CD1c-positive myeloid dendritic cell (primary cell): Measurements from ENCODE around the gene PHF23.

Experiments used
- DNase-seq: peaks from one replicate; pipeline ENCODE4 v3.0.0-alpha.2; 2016; ENCODE audit errors: extremely low spot score

PHF23 gene

GRCh38 chr17:7239091-7240027 is at the start of gene PHF23:
TSS of gene PHF23 (minus strand) at chr17:7239457. CDS start at chr17:7239279, 178 bp downstream.
- peak; percentile 99 for DNase-seq

- no peak for DNase-seq
These were observed 46.4 kb upstream of the PHF23 start for GRCh38 chr17:7285679-7286078.

DNA sequence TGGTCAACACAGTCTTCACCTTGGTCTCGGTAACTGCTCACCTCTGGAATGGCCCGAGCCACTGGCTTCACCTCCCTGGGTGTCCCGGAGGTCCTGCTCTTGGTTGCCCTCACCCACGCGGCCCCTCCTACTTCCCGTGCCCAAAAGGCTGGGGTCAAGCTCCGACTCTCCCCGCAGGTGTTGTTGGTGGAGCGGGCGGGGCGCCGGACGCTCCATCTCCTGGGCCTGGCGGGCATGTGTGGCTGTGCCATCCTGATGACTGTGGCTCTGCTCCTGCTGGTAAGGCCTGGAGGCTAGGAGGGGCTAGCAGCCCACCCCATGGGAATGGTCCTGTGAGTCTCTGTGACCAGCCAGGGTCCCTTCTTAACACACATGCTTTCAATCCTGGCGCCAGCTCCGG is 45.7 kb upstream of the PHF23 start:
- no peak for DNase-seq

GRCh38 chr17:7283471-7284216 is 44.4 kb upstream of the PHF23 start:
- DNase-seq = peak; percentile 63

DNA sequence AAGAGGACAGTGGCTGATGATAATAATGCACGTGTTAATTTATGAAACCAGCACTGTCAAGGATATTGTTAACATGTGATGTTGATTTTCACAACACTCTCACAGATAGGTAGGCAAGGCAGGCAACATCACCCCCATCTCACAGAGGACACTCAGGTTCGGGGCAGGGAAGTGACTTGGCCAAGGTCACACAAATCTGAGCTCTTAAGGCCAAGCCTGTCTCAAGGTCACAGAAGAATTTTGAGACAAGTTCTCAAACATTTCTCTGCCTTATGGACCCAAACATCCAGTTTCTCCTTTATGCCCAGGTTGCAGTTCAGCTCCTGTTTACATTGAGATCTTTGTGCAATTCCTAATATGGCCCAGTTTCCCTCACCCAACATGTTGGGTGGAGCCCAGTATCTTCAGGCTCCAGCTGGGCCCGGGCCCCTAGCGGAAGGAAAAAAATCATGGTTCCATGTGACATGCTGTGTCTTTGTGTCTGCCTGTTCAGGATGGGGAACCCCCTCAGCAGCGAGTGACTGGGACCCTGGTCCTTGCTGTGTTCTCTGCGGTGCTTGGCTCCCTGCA is 43.6 kb upstream of the PHF23 start:
- peak; percentile 17 for DNase-seq

DNA sequence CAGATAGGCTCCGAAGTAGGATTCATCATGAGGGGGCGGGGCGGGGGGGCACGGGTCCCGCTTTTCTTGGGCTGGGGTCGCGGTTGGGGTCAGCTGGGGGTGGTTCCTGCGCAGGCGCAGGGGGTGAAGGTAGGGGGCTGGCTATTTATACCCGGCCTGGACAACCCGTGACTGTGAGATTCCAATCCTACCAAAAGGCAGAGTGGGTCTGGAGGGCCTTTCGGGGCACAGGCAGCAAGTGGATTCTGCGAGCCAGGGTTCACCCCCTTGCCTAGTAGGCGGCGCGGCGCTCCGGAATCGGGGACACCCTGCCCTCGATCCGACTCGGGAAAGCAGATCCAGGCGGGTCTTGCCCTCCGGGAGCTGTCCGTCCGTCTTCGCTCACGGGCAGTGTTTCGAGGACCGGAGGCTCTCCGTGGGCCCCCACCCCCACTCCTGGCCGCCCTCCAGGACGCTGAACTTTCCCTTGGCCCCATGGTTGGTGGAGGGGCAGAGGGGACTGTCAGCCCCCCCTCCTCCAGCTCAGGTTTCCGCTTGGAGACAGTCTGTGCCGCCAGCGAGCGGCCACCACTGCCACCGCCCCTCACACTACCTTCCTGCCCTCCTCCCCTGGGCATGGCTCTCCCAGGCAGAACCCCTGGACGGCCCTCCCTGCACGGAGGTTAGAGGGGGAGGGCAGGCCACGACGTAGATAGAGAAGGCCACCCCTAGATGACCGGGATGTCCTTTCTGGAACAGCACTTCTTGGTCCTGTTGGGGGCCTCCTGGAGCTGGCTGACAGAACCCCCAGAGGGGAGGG is 42.9 kb upstream of the PHF23 start:
- no peak for DNase-seq

DNA sequence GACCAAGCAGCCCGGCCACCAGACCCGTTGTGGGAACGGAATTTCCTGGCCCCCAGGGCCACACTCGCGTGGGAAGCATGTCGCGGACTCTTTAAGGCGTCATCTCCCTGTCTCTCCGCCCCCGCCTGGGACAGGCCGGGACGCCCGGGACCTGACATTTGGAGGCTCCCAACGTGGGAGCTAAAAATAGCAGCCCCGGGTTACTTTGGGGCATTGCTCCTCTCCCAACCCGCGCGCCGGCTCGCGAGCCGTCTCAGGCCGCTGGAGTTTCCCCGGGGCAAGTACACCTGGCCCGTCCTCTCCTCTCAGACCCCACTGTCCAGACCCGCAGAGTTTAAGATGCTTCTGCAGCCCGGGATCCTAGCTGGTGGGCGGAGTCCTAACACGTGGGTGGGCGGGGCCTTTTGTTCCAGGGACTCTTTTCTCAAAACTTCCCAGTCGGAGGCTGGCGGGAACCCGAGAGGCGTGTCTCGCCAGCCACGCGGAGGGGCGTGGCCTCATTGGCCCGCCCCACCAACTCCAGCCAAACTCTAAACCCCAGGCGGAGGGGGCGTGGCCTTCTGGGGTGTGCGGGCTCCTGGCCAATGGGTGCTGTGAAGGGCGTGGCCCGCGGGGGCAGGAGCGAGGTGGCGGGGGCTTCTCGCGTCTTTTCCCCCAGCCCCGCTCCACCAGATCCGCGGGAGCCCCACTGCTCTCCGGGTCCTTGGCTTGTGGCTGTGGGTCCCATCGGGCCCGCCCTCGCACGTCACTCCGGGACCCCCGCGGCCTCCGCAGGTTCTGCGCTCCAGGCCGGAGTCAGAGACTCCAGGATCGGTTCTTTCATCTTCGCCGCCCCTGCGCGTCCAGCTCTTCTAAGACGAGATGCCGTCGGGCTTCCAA is 42.1 kb upstream of the PHF23 start, which contains the start of gene SLC2A4:
SLC2A4 (plus strand) TSS at position 645 of the 879 bp plus-strand sequence; CDS start at position 862, 217 bp downstream.
- DNase-seq = peak; percentile 94

GRCh38 chr17:7280519-7281073 is 41.3 kb upstream of the PHF23 start:
- DNase-seq = peak; percentile 84

DNA sequence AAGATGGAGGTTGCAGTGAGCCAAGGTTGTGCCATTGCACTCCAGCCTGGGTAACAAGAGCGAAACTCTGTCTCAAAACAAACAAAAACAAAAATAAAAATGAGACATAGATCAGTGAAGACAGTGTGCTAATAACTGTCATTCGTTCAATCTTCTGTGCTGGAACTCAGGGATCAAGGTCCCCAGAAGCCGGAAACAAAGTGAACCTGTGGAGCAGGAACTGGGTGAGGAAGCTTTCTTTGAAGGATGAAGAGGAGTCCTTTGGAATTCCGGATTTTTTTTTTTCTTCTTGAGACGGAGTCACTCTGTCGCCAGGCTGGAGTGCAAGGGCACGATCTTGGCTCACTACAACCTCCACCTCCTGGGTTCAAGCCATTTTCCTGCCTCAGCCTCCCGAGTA is 40.2 kb upstream of the PHF23 start:
- DNase-seq = no peak

GRCh38 chr17:7266784-7267183 is 27.5 kb upstream of the PHF23 start:
- no peak for DNase-seq

DNA sequence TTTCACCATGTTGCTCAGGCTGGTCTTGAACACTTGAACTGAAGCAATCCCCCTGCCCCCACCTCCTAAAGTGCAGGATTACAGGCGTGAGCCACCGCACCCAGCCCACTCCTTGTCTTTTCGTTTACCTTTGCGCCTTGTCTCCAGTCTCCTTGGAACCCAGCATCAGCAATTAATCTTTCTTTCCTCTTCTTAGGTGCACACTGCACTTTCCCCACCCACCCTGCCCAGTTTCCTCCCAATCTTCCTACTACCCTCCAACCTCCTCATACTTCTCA is 24.5 kb upstream of the PHF23 start:
- DNase-seq = no peak

DNA sequence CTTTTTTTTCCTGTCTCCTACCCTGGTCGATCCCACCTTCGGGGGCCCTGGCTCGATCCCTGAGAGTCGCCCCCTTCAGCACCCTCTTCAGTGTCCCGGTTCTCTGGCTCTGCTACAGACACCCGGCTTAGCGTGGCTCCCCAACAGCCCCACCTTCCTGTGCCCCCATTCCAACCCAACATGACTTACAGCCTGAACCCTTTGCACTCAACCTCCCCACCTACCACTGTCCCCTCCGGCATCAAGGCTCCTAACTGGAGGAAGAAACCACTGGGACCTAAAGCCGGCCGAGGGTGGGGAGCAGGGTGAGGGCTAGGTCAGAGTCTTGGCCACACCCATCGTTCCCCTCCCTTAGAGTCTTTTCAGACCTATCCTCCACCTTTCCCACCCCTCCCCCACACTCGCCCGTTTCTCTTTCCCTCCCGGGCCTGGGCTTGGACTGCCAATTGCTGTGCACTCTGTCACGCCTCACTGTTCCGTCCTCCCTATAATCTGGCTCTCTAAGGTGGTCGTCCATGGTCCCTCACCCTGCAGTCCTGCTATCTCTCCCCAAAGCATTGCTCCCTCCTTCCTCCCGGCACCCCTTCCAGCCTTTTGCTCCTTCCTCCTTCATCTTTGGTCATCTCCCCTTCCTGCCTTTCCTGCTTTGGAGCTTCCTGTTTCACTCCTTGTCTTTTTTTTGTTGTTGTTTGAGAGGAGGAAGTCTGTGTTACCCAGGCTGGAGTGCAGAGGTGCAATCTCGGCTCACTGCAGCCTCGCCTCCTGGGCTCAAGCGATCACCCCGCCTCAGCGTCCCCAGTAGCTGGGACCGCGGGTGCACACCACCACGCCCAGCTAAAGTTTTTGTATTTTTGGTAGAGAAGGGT is 23.9 kb upstream of the PHF23 start:
- DNase-seq = peak; percentile 45

DNA sequence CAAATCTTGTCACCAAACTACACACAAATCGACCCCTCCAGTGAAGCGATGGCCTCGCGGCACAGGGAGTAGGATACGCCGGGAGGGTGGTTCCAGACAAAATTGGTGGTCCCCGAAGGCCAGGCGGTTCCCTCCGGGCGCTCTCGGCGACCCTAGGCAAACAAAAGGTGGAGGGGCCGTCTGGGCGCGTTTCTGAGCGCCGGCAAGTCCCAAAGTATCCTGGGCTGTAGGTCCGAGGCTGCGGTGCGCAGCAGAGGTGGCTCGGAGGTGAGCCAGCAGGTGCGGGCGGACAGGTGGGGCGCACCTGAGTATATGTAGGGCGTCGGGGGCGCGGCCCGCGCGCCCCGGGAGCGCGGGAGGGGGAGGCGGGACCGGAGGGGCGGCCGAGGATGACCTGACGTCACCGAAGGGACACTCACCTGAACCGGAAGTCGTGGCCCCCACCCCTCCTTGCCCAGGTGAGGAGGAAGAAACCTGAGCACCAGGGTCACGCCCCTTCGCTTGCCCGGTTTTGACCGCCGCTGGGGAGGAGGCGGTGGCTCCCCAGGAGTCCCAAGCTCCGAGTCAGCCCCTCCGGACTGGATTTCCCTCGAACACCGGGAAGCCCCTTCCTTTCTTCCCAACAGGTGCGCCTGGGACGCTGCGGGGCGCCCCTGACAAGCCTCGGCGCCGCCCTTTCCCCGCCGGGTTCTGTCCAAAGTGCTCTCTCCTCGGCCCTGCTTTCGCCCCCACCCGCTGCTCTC is 23.1 kb upstream of the PHF23 start, which contains the start of gene CLDN7:
CLDN7 (minus strand) TSS at position 287 of the 743 bp plus-strand sequence. CDS start 435 bp downstream, outside the sequence.
- no peak for DNase-seq

DNA sequence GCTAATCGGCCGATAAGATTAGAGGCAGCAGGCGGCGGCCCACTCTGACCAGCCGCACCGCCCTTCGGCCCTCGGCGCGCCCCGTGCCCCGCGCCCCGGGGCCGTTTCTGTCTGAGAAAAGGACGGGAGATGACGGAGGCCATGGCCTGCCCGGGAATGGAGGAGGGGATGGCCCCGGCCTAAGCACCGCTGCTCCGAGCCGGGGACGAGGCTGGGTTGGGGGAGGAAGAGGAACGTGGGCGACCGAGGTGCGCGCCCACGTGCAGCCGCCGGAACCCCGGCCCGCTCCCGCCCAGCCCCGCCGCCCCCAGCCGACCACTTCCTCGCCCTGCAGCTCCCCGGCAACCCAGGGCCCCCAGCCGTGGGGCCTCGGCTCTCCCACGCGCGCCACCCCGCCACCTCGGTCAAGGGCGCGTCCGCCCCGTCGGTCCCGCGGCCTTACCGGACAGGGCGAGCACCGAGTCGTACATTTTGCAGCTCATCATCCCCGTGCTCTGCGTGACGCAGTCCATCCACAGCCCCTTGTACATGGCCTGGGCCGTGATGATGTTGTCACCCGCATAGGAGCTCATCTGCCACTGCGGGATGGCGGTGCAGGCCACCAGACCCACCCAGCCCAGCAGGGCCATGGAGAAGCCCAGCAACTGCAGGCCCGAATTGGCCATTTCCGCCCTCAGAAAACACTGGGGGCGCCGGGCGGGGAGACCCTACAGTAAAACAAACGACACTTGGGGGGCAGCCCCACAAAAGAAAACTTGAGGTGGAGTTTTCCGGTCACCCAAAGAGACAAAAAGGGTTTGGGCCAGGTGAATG is 22.3 kb upstream of the PHF23 start:
- no peak for DNase-seq

GRCh38 chr17:7260651-7261378 is 21.6 kb upstream of the PHF23 start:
- no peak for DNase-seq

GRCh38 chr17:7260151-7260550 is 20.9 kb upstream of the PHF23 start:
- no peak for DNase-seq

DNA sequence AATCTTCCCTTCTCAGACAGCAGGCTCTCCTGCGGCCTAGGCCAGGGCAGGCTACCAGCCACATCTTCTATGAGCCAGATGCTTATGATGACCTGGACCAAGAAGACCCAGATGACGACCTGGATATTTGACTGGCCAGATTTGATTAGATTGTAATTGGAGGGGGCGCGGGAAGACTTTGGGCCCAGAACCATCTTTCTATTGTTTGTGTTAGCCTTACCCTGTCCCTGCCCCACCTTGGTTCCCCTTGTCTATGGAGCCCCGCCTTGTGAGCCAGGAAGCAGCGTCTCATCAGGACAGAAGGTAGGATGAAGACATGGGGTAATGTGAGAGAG is 20.3 kb upstream of the PHF23 start:
- DNase-seq = no peak
